ENCODE measurements around the gene CENPN.

GRCh38 chr16:81005610-81006161 lies 1.3 kb upstream of the CENPN start:
- no peak for TF ChIP-seq CTCF (IDR thresholded peaks at IDR 0.05)
- TF ChIP-seq POLR2A (IDR thresholded peaks at IDR 0.05): no peak
